ENCODE results near the gene SPRR3. TPM values are rescaled to one million over a fixed set of nuclear protein-coding genes. Genes with fewer than 3 reads are reported as not detected.

SPRR3 gene
- total RNA-seq, 4 donors from 2014 or later, result not detected

DNA sequence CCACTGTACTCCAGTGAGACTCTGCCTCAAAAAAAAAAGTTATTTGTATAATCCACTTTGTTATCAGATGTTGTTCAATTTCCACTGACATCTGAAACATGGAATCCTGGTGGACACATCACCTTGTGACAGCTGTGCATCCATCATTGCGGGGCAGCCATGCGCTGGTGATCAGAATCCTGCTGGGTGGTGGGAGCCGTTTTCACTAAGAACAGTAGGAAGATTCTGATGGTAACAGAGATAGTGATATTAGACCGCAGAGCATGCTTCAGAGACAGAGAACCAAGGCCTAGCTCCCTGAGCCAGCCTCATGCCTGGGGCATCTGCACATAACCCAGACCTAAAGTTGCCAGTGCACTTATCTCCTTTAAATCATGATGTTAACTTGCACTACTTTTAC, 3.1 kb upstream of the SPRR3 start:
- TF ChIP-seq CTCF (IDR thresholded peaks at IDR 0.05; ENCODE audit: low read depth), result no peak

DNA sequence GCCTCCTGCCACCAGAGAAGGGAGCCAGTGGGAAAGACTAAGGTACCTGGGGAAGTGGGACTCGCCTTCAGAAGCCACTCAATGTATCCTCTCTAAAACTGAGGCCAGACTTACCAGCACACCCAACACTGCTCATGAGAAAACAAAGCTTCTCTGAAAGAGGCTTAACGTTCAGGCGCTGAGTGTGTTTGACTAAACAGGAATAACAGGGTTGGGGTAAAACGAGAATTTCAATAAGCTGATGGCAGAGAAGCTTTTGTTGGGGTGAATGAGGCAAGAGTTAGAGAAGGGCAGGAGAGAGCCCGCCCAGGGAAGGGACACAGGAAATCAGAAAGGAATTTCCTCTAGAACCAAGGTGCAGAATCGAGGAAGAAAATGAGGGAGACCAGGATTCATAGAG, 1.7 kb upstream of the SPRR3 start:
- TF ChIP-seq CTCF (IDR thresholded peaks at IDR 0.05; ENCODE audit: low read depth), result no peak

- no peak for TF ChIP-seq CTCF (IDR thresholded peaks at IDR 0.05; ENCODE audit: low read depth)
These were observed 1.3 kb upstream of the SPRR3 start for GRCh38 chr1:153000294-153000693.

- no peak for TF ChIP-seq CTCF (IDR thresholded peaks at IDR 0.05; ENCODE audit: low read depth)
These were observed 21.6 kb downstream of the SPRR3 start for GRCh38 chr1:153023109-153023508.

- no peak for TF ChIP-seq CTCF (IDR thresholded peaks at IDR 0.05; ENCODE audit: low read depth)
These were observed 22.9 kb downstream of the SPRR3 start for GRCh38 chr1:153024413-153024812.

DNA sequence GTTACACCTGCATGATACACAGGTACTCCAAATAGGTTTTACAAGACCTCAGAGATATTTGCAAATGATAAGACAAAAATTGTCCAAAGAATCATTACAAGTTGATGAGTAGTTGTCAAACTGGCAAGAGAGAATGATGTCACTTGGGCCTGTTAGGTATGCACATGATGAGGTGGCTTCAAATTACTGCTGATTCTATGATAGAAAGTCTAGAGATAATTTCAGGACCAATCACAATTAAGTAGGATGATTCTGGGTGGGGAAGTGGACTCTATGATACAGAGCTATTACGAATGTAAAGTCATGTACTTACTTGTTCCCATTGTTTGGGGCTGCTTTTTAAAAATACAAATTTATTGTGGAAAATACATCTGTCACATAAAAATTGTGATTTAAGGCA, 24.2 kb downstream of the SPRR3 start:
- TF ChIP-seq CTCF (IDR thresholded peaks at IDR 0.05; ENCODE audit: low read depth), result no peak

DNA sequence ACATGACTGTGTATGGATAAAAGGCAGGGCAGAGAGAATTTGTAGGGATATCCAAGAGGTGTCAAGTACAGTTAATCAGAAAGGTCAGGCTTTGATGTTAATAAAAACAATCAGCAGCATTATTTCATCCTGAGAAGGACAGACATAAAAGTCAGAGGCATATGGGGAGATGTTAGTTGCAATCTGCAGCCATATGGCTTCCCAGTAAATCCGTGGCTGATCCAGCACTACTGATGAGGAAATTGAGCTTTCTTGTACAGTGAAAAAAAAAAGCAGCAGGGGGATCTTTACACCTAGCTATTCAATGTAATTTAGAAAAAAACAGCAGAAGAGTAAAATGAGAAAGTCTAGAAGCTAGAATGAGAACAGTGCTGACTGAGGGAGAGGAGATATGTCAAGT, 27.2 kb downstream of the SPRR3 start:
- TF ChIP-seq CTCF (IDR thresholded peaks at IDR 0.05; ENCODE audit: low read depth), result no peak

GRCh38 chr1:153030895-153031294, 29.3 kb downstream of the SPRR3 start, which contains the start of gene SPRR1B:
SPRR1B (plus strand) TSS chr1:153031203; CDS start chr1:153032346, 1,143 bp downstream.
- TF ChIP-seq CTCF (IDR thresholded peaks at IDR 0.05; ENCODE audit: low read depth), result no peak
